HCT116 (cell line): ENCODE results near the gene ZNF697. TPM values are rescaled to one million over a fixed set of nuclear protein-coding genes. Genes with fewer than 3 reads are reported as not detected.

Experiments
- ATAC-seq: fragments of 200-7000 bp; cut with Tn5 transposase; 2 replicates; pipeline ENCODE4 v1.9.1; 2020; ENCODE audit warnings: mild to moderate bottlenecking, moderate library complexity
- BruUV-seq: library from RNA; stranded (reverse); fragments of 400-500 nt; replicated peaks from 2 replicates; lab custom pipeline; 2021; lab: Mats Ljungman, UMichigan
- CTCF ChIA-PET: fragments of 300-600 bp; sonication (Branson Sonifier 250); formaldehyde crosslinking; loops from one replicate; lab custom pipeline; 2021; ENCODE audit warnings: antibody characterized with exemption; lab: Charles Lee
- POLR2A ChIA-PET: fragments of 300-600, 350-600 bp; sonication (Branson Sonifier 250); formaldehyde crosslinking; loops from one replicate; lab custom pipeline; 2021; ENCODE audit warnings: antibody characterized with exemption; lab: Charles Lee
- RAD21 ChIA-PET, 2 experiments: fragments of 300-600 bp; sonication (Branson Sonifier 250); formaldehyde crosslinking; loops; one replicate each; lab custom pipeline; 2023; ENCODE audit warnings: low total read pairs in 2 of 2; ENCODE audit not compliant: uncharacterized antibody in 2 of 2, unreplicated experiment in 2 of 2, low non-redundant PET in 1 of 2; lab: Charles Lee
- DNase-seq: peaks from one replicate; pipeline ENCODE4 v3.0.0-alpha.2; 2010; ENCODE audit warnings: low read depth, low spot score
- H2AFZ ChIP-seq: fragments of 200-600 bp; shearing (Covaris generic), sonication (generic); 2 replicates; pipeline ENCODE4 v1.6.1; 2017; ENCODE audit warnings: low read depth, mixed run types, mixed read lengths, antibody characterized with exemption, low read length; ENCODE audit not compliant: poor library complexity, severe bottlenecking
- H3K27ac ChIP-seq: 2 replicates; pipeline ENCODE4 v1.5.1; 2012; ENCODE audit warnings: low read depth, low read length
- H3K27me3 ChIP-seq: fragments of 200-600 bp; sonication (generic); 2 replicates; pipeline ENCODE4 v1.6.1; 2016; ENCODE audit warnings: mixed run types, low read length, mixed read lengths; ENCODE audit not compliant: insufficient read depth
- H3K36me3 ChIP-seq, 2 experiments: fragments of 200-500 bp in 1 of 2; fragments of 200-600 bp in 1 of 2; sonication (Bioruptor generic) in 1 of 2; sonication (generic) in 1 of 2; 2 replicates each; pipeline versions ENCODE4 v1.5.1 to v1.6.1; 2014 to 2016; ENCODE audit warnings: low read length in 2 of 2, inconsistent platforms in 1 of 2, mixed read lengths in 1 of 2, mixed run types in 1 of 2; ENCODE audit not compliant: insufficient read depth in 2 of 2, control insufficient read depth in 1 of 2
- H3K4me1 ChIP-seq, 2 experiments: fragments of 200-600 bp in 1 of 2; sonication (generic) in 1 of 2; 2 replicates each; pipeline versions ENCODE4 v1.5.1 to v1.6.1; 2012 to 2017; ENCODE audit warnings: low read length in 2 of 2, inconsistent platforms in 1 of 2, mild to moderate bottlenecking in 1 of 2, mixed read lengths in 1 of 2, mixed run types in 1 of 2, moderate library complexity in 1 of 2; ENCODE audit not compliant: insufficient read depth in 2 of 2, control insufficient read depth in 1 of 2
- H3K4me2 ChIP-seq: fragments of 200-600 bp; sonication (generic); 2 replicates; pipeline ENCODE4 v1.6.1; 2017; ENCODE audit warnings: mixed run types, low read length, mixed read lengths
- H3K4me3 ChIP-seq, 2 experiments: fragments of 200-600 bp in 1 of 2; sonication (generic) in 1 of 2; replicated peaks in 1 of 2; 2 replicates each; pipeline ENCODE4 v1.5.1; 2011 to 2016; ENCODE audit warnings: low read length in 2 of 2, control low read depth in 1 of 2, low read depth in 1 of 2, mild to moderate bottlenecking in 1 of 2, mixed read lengths in 1 of 2, mixed run types in 1 of 2
- H3K79me2 ChIP-seq: fragments of 200-600 bp; sonication (generic); 2 replicates; pipeline ENCODE4 v1.6.1; 2017; ENCODE audit warnings: mild to moderate bottlenecking, mixed run types, low read length, moderate library complexity, mixed read lengths; ENCODE audit not compliant: insufficient read depth
- H3K9ac ChIP-seq: fragments of 200-600 bp; sonication (generic); 2 replicates; pipeline ENCODE4 v1.6.1; 2016; ENCODE audit warnings: low read length, mixed read lengths
- H3K9me2 ChIP-seq: fragments of 200-600 bp; sonication (generic), shearing (Covaris generic); 2 replicates; pipeline ENCODE4 v1.6.1; 2017; ENCODE audit warnings: mixed run types, mild to moderate bottlenecking, moderate library complexity; ENCODE audit not compliant: insufficient read depth
- H3K9me3 ChIP-seq, 2 experiments: fragments of 200-500 bp in 1 of 2; fragments of 200-600 bp in 1 of 2; sonication (Bioruptor generic) in 1 of 2; sonication (generic) in 1 of 2; 2 replicates each; pipeline ENCODE4 v1.6.1; 2014 to 2017; ENCODE audit warnings: low read length in 2 of 2, mixed read lengths in 2 of 2, inconsistent platforms in 1 of 2, low read depth in 1 of 2, mild to moderate bottlenecking in 1 of 2, mixed run types in 1 of 2, moderate library complexity in 1 of 2; ENCODE audit not compliant: control insufficient read depth in 1 of 2, insufficient read depth in 1 of 2
- H4K20me1 ChIP-seq: fragments of 200-600 bp; sonication (generic), shearing (Covaris generic); 2 replicates; pipeline ENCODE4 v1.6.1; 2017; ENCODE audit warnings: mixed run types, mild to moderate bottlenecking, moderate library complexity; ENCODE audit not compliant: insufficient read depth
- ATF3 ChIP-seq: IDR thresholded peaks from 2 replicates; pipeline ENCODE4 v1.6.1; 2012
- CBX3 ChIP-seq: IDR thresholded peaks from 2 replicates; pipeline ENCODE4 v1.6.1; 2012; ENCODE audit warnings: low read depth
- CTCF ChIP-seq, 3 experiments: fragments of 200-600 bp in 1 of 3; sonication (generic) in 1 of 3; IDR thresholded peaks in 2 of 3; conservative IDR thresholded peaks in 1 of 3; 2 replicates each; pipeline ENCODE4 v1.5.1; 2012 to 2017; ENCODE audit warnings: low read depth in 2 of 3, low read length in 2 of 3, antibody characterized with exemption in 1 of 3, borderline replicate concordance in 1 of 3, control low read depth in 1 of 3, mild to moderate bottlenecking in 1 of 3, mixed read lengths in 1 of 3, mixed run types in 1 of 3, moderate library complexity in 1 of 3; ENCODE audit not compliant: insufficient read depth in 1 of 3
- ELF1 ChIP-seq: IDR thresholded peaks from 2 replicates; pipeline ENCODE4 v1.6.1; 2012; ENCODE audit warnings: low read depth, borderline replicate concordance
- FOSL1 ChIP-seq: IDR thresholded peaks from 2 replicates; pipeline ENCODE4 v1.6.1; 2012; ENCODE audit warnings: low read depth
- SIN3A ChIP-seq: IDR thresholded peaks from 2 replicates; pipeline ENCODE4 v1.6.1; 2012; ENCODE audit warnings: low read depth
- SP1 ChIP-seq: IDR thresholded peaks from 2 replicates; pipeline ENCODE4 v1.6.1; 2012; ENCODE audit warnings: low read depth
- SRF ChIP-seq: IDR thresholded peaks from 2 replicates; pipeline ENCODE4 v1.6.1; 2012; ENCODE audit warnings: low read depth
- ZNF274 ChIP-seq: fragments of 200-500 bp; sonication (Bioruptor generic); IDR thresholded peaks from 2 replicates; pipeline ENCODE4 v1.6.1; 2014; ENCODE audit warnings: mild to moderate bottlenecking, low read depth, low read length, inconsistent platforms
- intact Hi-C: fragments of 100-400 bp; cut with micrococcal nuclease; formaldehyde crosslinking; loops from 2 replicates; pipeline ENCODE4 v1.10.0; 2022
- total RNA-seq: library from RNA; stranded (reverse); gene quantifications from one replicate; pipeline ENCODE4 v1.2.1, GENCODE V29; 2021; ENCODE audit not compliant: unreplicated experiment

The ZNF697 gene
- total RNA-seq, 1 experiment from 2014 or later, result 5.9 TPM

GRCh38 chr1:119682141-119682540 lies 34.1 kb upstream of the ZNF697 start:
- no peaks in the 10 kb centered on the region for H3K27me3 ChIP-seq
- no peaks in the 10 kb centered on the region for H4K20me1 ChIP-seq
- H3K9ac ChIP-seq, result no peak overlapping the region
- H3K36me3 ChIP-seq, result no peaks in the 10 kb centered on the region
- ChIA-PET POLR2A (no interaction called here), RAD21 (no interaction called here), CTCF (no interaction called here)
- peaks cover 0 to 12% of the 10 kb centered on the region in 2 experiments; a peak in 3 of 4 replicates for H3K4me1 ChIP-seq
- TF ChIP-seq SP1 (no peak), SRF (no peak)
- H2AFZ ChIP-seq, result no peak overlapping the region
- ATAC-seq (no peak), DNase-seq (no peak)
- no peaks in the 10 kb centered on the region for H3K9me3 ChIP-seq
- H3K79me2 ChIP-seq, result no peaks in the 10 kb centered on the region
- intact Hi-C loops, result no loop called here
- no peak overlapping the region for H3K27ac ChIP-seq
- no peaks in the 10 kb centered on the region for H3K9me2 ChIP-seq
- no peak overlapping the region for H3K4me3 ChIP-seq
- BruUV-seq, result no TSS peak
- no peak overlapping the region for H3K4me2 ChIP-seq

- Histone ChIP-seq H3K79me2 (no peaks in the 10 kb centered on the region), H3K27ac (no peak overlapping the region), H3K36me3 (no peaks in the 10 kb centered on the region), H3K4me3 (no peak overlapping the region), H3K9me3 (no peaks in the 10 kb centered on the region), H3K4me1 (peaks cover 0 to 6% of the 10 kb centered on the region in 2 experiments; a peak in 2 of 4 replicates), H2AFZ (no peak overlapping the region), H3K9me2 (no peaks in the 10 kb centered on the region), H4K20me1 (no peaks in the 10 kb centered on the region), H3K9ac (no peak overlapping the region), H3K27me3 (no peaks in the 10 kb centered on the region), H3K4me2 (no peak overlapping the region)
- ChIA-PET POLR2A (no interaction called here), CTCF (no interaction called here), RAD21 (no interaction called here)
- no peak for ATAC-seq
- DNase-seq, result no peak
- intact Hi-C loops, result no loop called here
- TF ChIP-seq ELF1, result no peak
- no TSS peak for BruUV-seq
Measured at GRCh38 chr1:119681560-119681959, 33.5 kb upstream of the ZNF697 start.

GRCh38 chr1:119680723-119681122 lies 32.7 kb upstream of the ZNF697 start:
- ATAC-seq (no peak), DNase-seq (no peak)
- Histone ChIP-seq H3K4me1 (peaks cover 3 to 4% of the 10 kb centered on the region in 2 experiments; a peak in 3 of 4 replicates), H3K27me3 (no peaks in the 10 kb centered on the region), H3K4me3 (no peak overlapping the region), H3K79me2 (no peaks in the 10 kb centered on the region), H3K36me3 (no peaks in the 10 kb centered on the region), H4K20me1 (no peaks in the 10 kb centered on the region), H3K27ac (no peak overlapping the region), H2AFZ (no peak overlapping the region), H3K9ac (no peak overlapping the region), H3K9me3 (no peaks in the 10 kb centered on the region), H3K4me2 (no peak overlapping the region), H3K9me2 (no peaks in the 10 kb centered on the region)
- intact Hi-C loops, result no loop called here
- TF ChIP-seq SRF (no peak), CBX3 (no peak), SIN3A (no peak), CTCF (IDR thresholded peaks at IDR 0.05 in 2 of 3, conservative IDR thresholded peaks at IDR 0.05 in 1 of 3; ENCODE audit: borderline replicate concordance in 1 of 3, insufficient read depth in 1 of 3, low read depth in 2 of 3, low read length in 2 of 3) (no peak), ZNF274 (no peak), ATF3 (no peak), FOSL1 (no peak)
- ChIA-PET RAD21 (no interaction called here), POLR2A (no interaction called here), CTCF (no interaction called here)
- BruUV-seq, result no TSS peak
